Measurements from ENCODE around the gene TMEM121B. TPM values are rescaled to one million over a fixed set of nuclear protein-coding genes. Genes with fewer than 3 reads are reported as not detected.

The TMEM121B gene
- total and polyA plus RNA-seq, 3 donors from 2014 or later, result 2.2 to 3.3 (median 2.9) TPM

GRCh38 chr22:17145021-17145680 lies 24.0 kb upstream of the TMEM121B start:
- Histone ChIP-seq H3K27ac (no peak overlapping the region), H3K4me1 (no peaks in the 10 kb centered on the region), H3K27me3 (no peaks in the 10 kb centered on the region), H3K4me3 (no peak overlapping the region), H3K36me3 (ENCODE audit: low read depth, missing control alignments) (no peaks in the 10 kb centered on the region), H3K9me3 (no peaks in the 10 kb centered on the region)
- DNase-seq, result no peak
- intact Hi-C loops (cut with DNase I; ENCODE audit: low total_unique reads), result no loop called here
- no peak for TF ChIP-seq CTCF (IDR thresholded peaks at IDR 0.05)
- WGBS, 2 donors, result 82 to 93% methylated on average over 7 to 8 of the region's 8 CpGs

- no peaks in the 10 kb centered on the region for H3K36me3 ChIP-seq (ENCODE audit: low read depth, missing control alignments)
- H3K4me1 ChIP-seq, result no peaks in the 10 kb centered on the region
- WGBS, 2 donors, result 91 to 96% methylated on average over 8 of the region's 8 CpGs
- TF ChIP-seq CTCF (IDR thresholded peaks at IDR 0.05) (no peak), POLR2A (IDR thresholded peaks at IDR 0.05) (no peak)
- DNase-seq, result no peak
- no peaks in the 10 kb centered on the region for H3K9me3 ChIP-seq
- no peaks in the 10 kb centered on the region for H3K27me3 ChIP-seq
- no peak overlapping the region for H3K27ac ChIP-seq
- no peak overlapping the region for H3K4me3 ChIP-seq
- intact Hi-C loops (cut with DNase I; ENCODE audit: low total_unique reads), result no loop called here
Observed at GRCh38 chr22:17143826-17144225, 22.7 kb upstream of the TMEM121B start.

GRCh38 chr22:17143101-17143500 lies 21.9 kb upstream of the TMEM121B start:
- intact Hi-C loops (cut with DNase I; ENCODE audit: low total_unique reads), result no loop called here
- no peaks in the 10 kb centered on the region for H3K9me3 ChIP-seq
- H3K27me3 ChIP-seq, result no peaks in the 10 kb centered on the region
- TF ChIP-seq POLR2A (IDR thresholded peaks at IDR 0.05) (no peak), CTCF (IDR thresholded peaks at IDR 0.05) (no peak)
- no peak overlapping the region for H3K4me3 ChIP-seq
- no peak overlapping the region for H3K27ac ChIP-seq
- 84 to 91% methylated on average over 9 of the region's 9 CpGs for WGBS, 2 donors
- no peak for DNase-seq
- H3K36me3 ChIP-seq (ENCODE audit: low read depth, missing control alignments), result no peaks in the 10 kb centered on the region
- H3K4me1 ChIP-seq, result no peaks in the 10 kb centered on the region

- intact Hi-C loops (cut with DNase I; ENCODE audit: low total_unique reads), result no loop called here
- H3K27me3 ChIP-seq, result no peaks in the 10 kb centered on the region
- WGBS, 2 donors, result 84 to 96% methylated on average over 3 to 9 of the region's 9 CpGs
- DNase-seq, result no peak
- no peak overlapping the region for H3K4me3 ChIP-seq
- H3K27ac ChIP-seq, result no peak overlapping the region
- TF ChIP-seq CTCF (IDR thresholded peaks at IDR 0.05), result no peak
- TF ChIP-seq POLR2A (IDR thresholded peaks at IDR 0.05), result no peak
- no peaks in the 10 kb centered on the region for H3K9me3 ChIP-seq
- H3K4me1 ChIP-seq, result no peaks in the 10 kb centered on the region
- no peaks in the 10 kb centered on the region for H3K36me3 ChIP-seq (ENCODE audit: low read depth, missing control alignments)
Observed at GRCh38 chr22:17140826-17141766, 19.9 kb upstream of the TMEM121B start.

Data from testis (tissue), 3 donors.